SK-N-SH (cell line): Measurements from ENCODE around the gene HUS1B. TPM values are rescaled to one million over a fixed set of nuclear protein-coding genes. Genes with fewer than 3 reads are reported as not detected.

ENCODE experiments used
- CTCF ChIA-PET: fragments of 300-600, 350-600 bp; formaldehyde crosslinking; extraction: SDS; loops from one replicate; lab custom pipeline; 2021; lab: Yijun Ruan, JAX
- POLR2A ChIA-PET: fragments of 350-600 bp; sonication (Branson Sonifier 250); formaldehyde crosslinking; extraction: SDS; loops from one replicate; lab custom pipeline; 2020; ENCODE audit warnings: antibody characterized with exemption, inconsistent platforms; lab: Yijun Ruan, JAX
- DNase-seq: peaks from one replicate; pipeline ENCODE4 v3.0.0; 2012
- H2AFZ ChIP-seq: fragments of 200-600 bp; sonication (generic); 2 replicates; pipeline ENCODE4 v1.8.1; 2016; ENCODE audit warnings: antibody characterized with exemption, mild to moderate bottlenecking, low read depth
- H3F3A ChIP-seq: fragments of 200-600 bp; sonication (generic); replicated peaks from 2 replicates; pipeline ENCODE3; 2016; ENCODE audit warnings: antibody characterized with exemption, mild to moderate bottlenecking; ENCODE audit not compliant: insufficient read depth
- H3K27ac ChIP-seq, 2 experiments: fragments of 200-500 bp in 1 of 2; fragments of 200-600 bp in 1 of 2; sonication (Bioruptor generic) in 1 of 2; sonication (generic), shearing (Covaris generic) in 1 of 2; 2 replicates each; pipeline versions ENCODE4 v1.5.1 to v1.6.1; 2014 to 2016; ENCODE audit warnings: low read depth in 2 of 2, inconsistent platforms in 1 of 2, low read length in 1 of 2, mild to moderate bottlenecking in 1 of 2, mixed read lengths in 1 of 2
- H3K27me3 ChIP-seq: fragments of 200-600 bp; sonication (generic), shearing (Covaris generic); 2 replicates; pipeline ENCODE4 v1.6.1; 2016; ENCODE audit warnings: mixed run types; ENCODE audit not compliant: insufficient read depth
- H3K36me3 ChIP-seq, 2 experiments: fragments of 200-500 bp in 1 of 2; fragments of 200-600 bp in 1 of 2; sonication (Bioruptor generic) in 1 of 2; sonication (generic) in 1 of 2; replicated peaks in 1 of 2; 2 replicates each; pipeline versions ENCODE3 to v1.5.1; 2014 to 2016; ENCODE audit warnings: low read length in 1 of 2, mild to moderate bottlenecking in 1 of 2; ENCODE audit not compliant: insufficient read depth in 2 of 2, control insufficient read depth in 1 of 2
- H3K4me1 ChIP-seq, 2 experiments: fragments of 200-500 bp in 1 of 2; fragments of 200-600 bp in 1 of 2; sonication (Bioruptor generic) in 1 of 2; sonication (generic), shearing (Covaris generic) in 1 of 2; 2 replicates each; pipeline versions ENCODE4 v1.5.1 to v1.6.1; 2014 to 2016; ENCODE audit warnings: low read depth in 1 of 2, low read length in 1 of 2, mixed run types in 1 of 2; ENCODE audit not compliant: insufficient read depth in 2 of 2, control insufficient read depth in 1 of 2
- H3K4me2 ChIP-seq: fragments of 200-600 bp; sonication (generic), shearing (Covaris generic); 2 replicates; pipeline ENCODE4 v1.6.1; 2017; ENCODE audit warnings: mixed run types
- H3K4me3 ChIP-seq, 2 experiments: fragments of 200-500 bp in 1 of 2; fragments of 200-600 bp in 1 of 2; sonication (Bioruptor generic) in 1 of 2; sonication (generic), shearing (Covaris generic) in 1 of 2; 2 replicates each; pipeline versions ENCODE4 v1.5.1 to v1.8.1; 2014 to 2016; ENCODE audit warnings: low read depth in 2 of 2, inconsistent platforms in 1 of 2, low read length in 1 of 2, mild to moderate bottlenecking in 1 of 2, mixed read lengths in 1 of 2, moderate library complexity in 1 of 2
- H3K79me2 ChIP-seq: fragments of 200-600 bp; sonication (generic); 2 replicates; pipeline ENCODE4 v1.8.1; 2017; ENCODE audit warnings: mild to moderate bottlenecking; ENCODE audit not compliant: insufficient read depth
- H3K9ac ChIP-seq: fragments of 200-600 bp; sonication (generic); 2 replicates; pipeline ENCODE4 v1.6.1; 2017; ENCODE audit warnings: mixed run types
- H3K9me2 ChIP-seq: fragments of 200-600 bp; sonication (generic); 2 replicates; pipeline ENCODE4 v1.6.1; 2017; ENCODE audit warnings: mixed run types
- H3K9me3 ChIP-seq: fragments of 200-600 bp; sonication (generic); 2 replicates; pipeline ENCODE4 v1.6.1; 2017; ENCODE audit warnings: mixed run types, mild to moderate bottlenecking, moderate library complexity
- H4K20me1 ChIP-seq: fragments of 200-600 bp; sonication (generic); 2 replicates; pipeline ENCODE4 v1.6.1; 2017; ENCODE audit warnings: mild to moderate bottlenecking, mixed run types; ENCODE audit not compliant: insufficient read depth
- CHD2 ChIP-seq: fragments of 150-350 bp; IDR thresholded peaks from 2 replicates; pipeline ENCODE4 v1.6.1; 2018; ENCODE audit warnings: low read length; ENCODE audit not compliant: partially characterized antibody
- EZH2phosphoT487 ChIP-seq: fragments of 200-600 bp; sonication (generic); IDR thresholded peaks from 2 replicates; pipeline ENCODE4 v1.6.1; 2017; ENCODE audit warnings: low read depth, mixed run types, mild to moderate bottlenecking, antibody characterized with exemption, moderate library complexity, borderline replicate concordance
- FOXJ3 ChIP-seq: sonication (generic); formaldehyde crosslinking; IDR thresholded peaks from 2 replicates; pipeline ENCODE4 v1.5.1; 2020; ENCODE audit warnings: mild to moderate bottlenecking, missing genetic modification reagents
- GATA2 ChIP-seq: sonication (generic); formaldehyde crosslinking; IDR thresholded peaks from 2 replicates; pipeline ENCODE4 v1.5.0; 2020; ENCODE audit warnings: mild to moderate bottlenecking, missing genetic modification reagents
- MXI1 ChIP-seq: IDR thresholded peaks from 2 replicates; pipeline ENCODE4 v1.6.1; 2012; ENCODE audit warnings: mild to moderate bottlenecking, low read depth, low read length, improper control_type of control experiment
- POLR2AphosphoS5 ChIP-seq: IDR thresholded peaks from 2 replicates; pipeline ENCODE4 v1.6.1; 2012; ENCODE audit warnings: low read depth, low read length
- RCOR1 ChIP-seq: fragments of 150-350 bp; IDR thresholded peaks from 2 replicates; pipeline ENCODE4 v1.6.1; 2017; ENCODE audit warnings: antibody characterized with exemption, low read length
- TAF1 ChIP-seq: IDR thresholded peaks from 2 replicates; pipeline ENCODE4 v1.6.1; 2012; ENCODE audit warnings: low read depth, mild to moderate bottlenecking, low read length, moderate library complexity, borderline replicate concordance
- TCF12 ChIP-seq: IDR thresholded peaks from 2 replicates; pipeline ENCODE4 v1.4.0; 2012
- WGBS: methylation state at CpG from one replicate; pipeline ENCODE4 v1.1.6; 2017; ENCODE audit warnings: low lambda C conversion rate; 5-methylcytosine and 5-hydroxymethylcytosine counted together
- polyA plus RNA-seq, 3 experiments: library from polyadenylated mRNA; depleted of rRNA; stranded (reverse); fragments of >200 nt; gene quantifications; 2 replicates each; pipeline ENCODE4 v1.2.3, GENCODE V29; 2012
- TF ChIP-seq, protein P1 (sequence below): IDR thresholded peaks from 2 replicates; pipeline ENCODE4 v1.4.0; 2012; ENCODE audit warnings: low read depth, borderline replicate concordance
- TF ChIP-seq, protein P2 (sequence below): IDR thresholded peaks from 2 replicates; pipeline ENCODE4; 2012
- TF ChIP-seq, protein P3 (sequence below): IDR thresholded peaks from 2 replicates; pipeline ENCODE4 v1.4.0; 2012; ENCODE audit warnings: low read depth
- TF ChIP-seq, protein P4 (sequence below): IDR thresholded peaks from 2 replicates; pipeline ENCODE4 v1.6.1; 2012; ENCODE audit warnings: mild to moderate bottlenecking, low read depth, low read length, moderate library complexity

The HUS1B gene
- polyA plus RNA-seq, 1 of the 3 experiments (the other 2 are of a cell fraction), result 0.30 TPM

DNA sequence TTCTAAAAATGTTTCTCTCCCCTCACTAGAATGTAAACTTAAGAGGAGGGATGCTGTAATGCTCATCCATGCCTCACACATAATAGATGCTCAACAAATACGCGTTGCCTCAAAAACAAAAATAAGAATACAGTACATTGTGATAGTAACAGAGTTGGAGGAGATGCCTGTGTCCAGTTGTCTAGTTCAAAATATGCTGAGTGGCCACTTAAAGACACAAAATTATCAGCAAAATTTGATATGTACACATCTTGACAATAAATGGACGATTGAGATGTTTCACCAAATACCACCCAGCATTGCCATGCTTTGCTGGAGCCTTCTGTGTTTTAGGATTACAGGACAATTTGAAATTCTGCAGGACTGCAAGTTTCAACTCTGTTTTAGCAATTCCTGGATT, 43.6 kb upstream of the HUS1B start:
- Histone ChIP-seq H3K9me2 (no peaks in the 10 kb centered on the region), H3K9ac (no peak overlapping the region), H3K27ac (no peak overlapping the region), H4K20me1 (no peaks in the 10 kb centered on the region), H3K27me3 (no peaks in the 10 kb centered on the region; the same call in 1 of the 2 replicates), H3K4me3 (no peak overlapping the region), H2AFZ (no peak overlapping the region), H3K9me3 (no peaks in the 10 kb centered on the region), H3K79me2 (no peaks in the 10 kb centered on the region), H3F3A (no peaks in the 10 kb centered on the region), H3K4me1 (peaks cover 0 to 7% of the 10 kb centered on the region in 2 experiments; a peak in 1 of 4 replicates), H3K4me2 (no peak overlapping the region), H3K36me3 (no peaks in the 10 kb centered on the region)
- CTCF ChIA-PET, result interaction anchor here (3.8 kb wide), 1 partner anchor 22 kb away, joined by 13 read pairs; no protein-coding TSS in a partner anchor
- POLR2A ChIA-PET, result no interaction called here
- no peak for DNase-seq
- TF ChIP-seq, protein P1, sequence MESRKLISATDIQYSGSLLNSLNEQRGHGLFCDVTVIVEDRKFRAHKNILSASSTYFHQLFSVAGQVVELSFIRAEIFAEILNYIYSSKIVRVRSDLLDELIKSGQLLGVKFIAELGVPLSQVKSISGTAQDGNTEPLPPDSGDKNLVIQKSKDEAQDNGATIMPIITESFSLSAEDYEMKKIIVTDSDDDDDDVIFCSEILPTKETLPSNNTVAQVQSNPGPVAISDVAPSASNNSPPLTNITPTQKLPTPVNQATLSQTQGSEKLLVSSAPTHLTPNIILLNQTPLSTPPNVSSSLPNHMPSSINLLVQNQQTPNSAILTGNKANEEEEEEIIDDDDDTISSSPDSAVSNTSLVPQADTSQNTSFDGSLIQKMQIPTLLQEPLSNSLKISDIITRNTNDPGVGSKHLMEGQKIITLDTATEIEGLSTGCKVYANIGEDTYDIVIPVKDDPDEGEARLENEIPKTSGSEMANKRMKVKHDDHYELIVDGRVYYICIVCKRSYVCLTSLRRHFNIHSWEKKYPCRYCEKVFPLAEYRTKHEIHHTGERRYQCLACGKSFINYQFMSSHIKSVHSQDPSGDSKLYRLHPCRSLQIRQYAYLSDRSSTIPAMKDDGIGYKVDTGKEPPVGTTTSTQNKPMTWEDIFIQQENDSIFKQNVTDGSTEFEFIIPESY, result no peak
- TF ChIP-seq, protein P2, sequence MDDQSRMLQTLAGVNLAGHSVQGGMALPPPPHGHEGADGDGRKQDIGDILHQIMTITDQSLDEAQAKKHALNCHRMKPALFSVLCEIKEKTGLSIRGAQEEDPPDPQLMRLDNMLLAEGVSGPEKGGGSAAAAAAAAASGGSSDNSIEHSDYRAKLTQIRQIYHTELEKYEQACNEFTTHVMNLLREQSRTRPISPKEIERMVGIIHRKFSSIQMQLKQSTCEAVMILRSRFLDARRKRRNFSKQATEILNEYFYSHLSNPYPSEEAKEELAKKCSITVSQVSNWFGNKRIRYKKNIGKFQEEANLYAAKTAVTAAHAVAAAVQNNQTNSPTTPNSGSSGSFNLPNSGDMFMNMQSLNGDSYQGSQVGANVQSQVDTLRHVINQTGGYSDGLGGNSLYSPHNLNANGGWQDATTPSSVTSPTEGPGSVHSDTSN, result no peak
- 85% methylated on average over 3 of the region's 3 CpGs for WGBS

DNA sequence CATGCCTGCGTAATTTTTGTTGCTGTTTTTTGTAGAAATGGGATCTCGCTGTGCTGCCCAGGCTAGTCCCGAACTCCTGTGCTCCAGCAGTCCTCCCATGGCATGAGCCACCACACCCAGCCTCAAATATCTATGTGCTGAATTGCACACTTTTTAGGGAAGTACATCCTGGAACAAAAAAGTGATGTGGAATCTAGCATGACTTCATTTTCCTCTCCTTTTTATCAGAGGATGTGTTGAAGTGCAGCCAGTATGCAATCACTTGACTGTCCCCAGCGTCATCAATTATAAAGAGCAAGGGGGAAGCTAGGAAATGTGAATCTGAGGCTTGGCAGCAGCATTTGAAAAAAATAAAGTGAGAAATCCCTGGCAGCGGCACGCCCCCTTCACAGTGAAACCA, 42.4 kb upstream of the HUS1B start:
- H3K36me3 ChIP-seq, result no peaks in the 10 kb centered on the region
- no peaks in the 10 kb centered on the region; the same call in 1 of the 2 replicates for H3K27me3 ChIP-seq
- H3K4me1 ChIP-seq, result peaks cover 0 to 7% of the 10 kb centered on the region in 2 experiments; a peak in 1 of 4 replicates
- H3K9me3 ChIP-seq, result no peaks in the 10 kb centered on the region
- POLR2A ChIA-PET, result no interaction called here
- H3K9ac ChIP-seq, result no peak overlapping the region
- H3K4me3 ChIP-seq, result no peak overlapping the region
- no peaks in the 10 kb centered on the region for H4K20me1 ChIP-seq
- no peak overlapping the region for H3K27ac ChIP-seq
- DNase-seq, result no peak
- WGBS, result 63% methylated on average over 6 of the region's 6 CpGs
- TF ChIP-seq MXI1 (no peak), GATA2 (no peak), TAF1 (no peak), POLR2AphosphoS5 (no peak), EZH2phosphoT487 (no peak), CHD2 (no peak), TCF12 (no peak), RCOR1 (no peak), FOXJ3 (CRISPR knock-in tag) (no peak)
- TF ChIP-seq, protein P3, sequence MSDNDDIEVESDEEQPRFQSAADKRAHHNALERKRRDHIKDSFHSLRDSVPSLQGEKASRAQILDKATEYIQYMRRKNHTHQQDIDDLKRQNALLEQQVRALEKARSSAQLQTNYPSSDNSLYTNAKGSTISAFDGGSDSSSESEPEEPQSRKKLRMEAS, result no peak
- TF ChIP-seq, protein P4, sequence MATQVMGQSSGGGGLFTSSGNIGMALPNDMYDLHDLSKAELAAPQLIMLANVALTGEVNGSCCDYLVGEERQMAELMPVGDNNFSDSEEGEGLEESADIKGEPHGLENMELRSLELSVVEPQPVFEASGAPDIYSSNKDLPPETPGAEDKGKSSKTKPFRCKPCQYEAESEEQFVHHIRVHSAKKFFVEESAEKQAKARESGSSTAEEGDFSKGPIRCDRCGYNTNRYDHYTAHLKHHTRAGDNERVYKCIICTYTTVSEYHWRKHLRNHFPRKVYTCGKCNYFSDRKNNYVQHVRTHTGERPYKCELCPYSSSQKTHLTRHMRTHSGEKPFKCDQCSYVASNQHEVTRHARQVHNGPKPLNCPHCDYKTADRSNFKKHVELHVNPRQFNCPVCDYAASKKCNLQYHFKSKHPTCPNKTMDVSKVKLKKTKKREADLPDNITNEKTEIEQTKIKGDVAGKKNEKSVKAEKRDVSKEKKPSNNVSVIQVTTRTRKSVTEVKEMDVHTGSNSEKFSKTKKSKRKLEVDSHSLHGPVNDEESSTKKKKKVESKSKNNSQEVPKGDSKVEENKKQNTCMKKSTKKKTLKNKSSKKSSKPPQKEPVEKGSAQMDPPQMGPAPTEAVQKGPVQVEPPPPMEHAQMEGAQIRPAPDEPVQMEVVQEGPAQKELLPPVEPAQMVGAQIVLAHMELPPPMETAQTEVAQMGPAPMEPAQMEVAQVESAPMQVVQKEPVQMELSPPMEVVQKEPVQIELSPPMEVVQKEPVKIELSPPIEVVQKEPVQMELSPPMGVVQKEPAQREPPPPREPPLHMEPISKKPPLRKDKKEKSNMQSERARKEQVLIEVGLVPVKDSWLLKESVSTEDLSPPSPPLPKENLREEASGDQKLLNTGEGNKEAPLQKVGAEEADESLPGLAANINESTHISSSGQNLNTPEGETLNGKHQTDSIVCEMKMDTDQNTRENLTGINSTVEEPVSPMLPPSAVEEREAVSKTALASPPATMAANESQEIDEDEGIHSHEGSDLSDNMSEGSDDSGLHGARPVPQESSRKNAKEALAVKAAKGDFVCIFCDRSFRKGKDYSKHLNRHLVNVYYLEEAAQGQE, result no peak
- TF ChIP-seq, protein P1, result no peak
- no peaks in the 10 kb centered on the region for H3F3A ChIP-seq
- CTCF ChIA-PET, result interaction anchor here (1.0 to 1.3 kb wide), 2 partner anchors 23 to 106 kb away, joined by 3 to 5 read pairs; no protein-coding TSS in a partner anchor
- no peaks in the 10 kb centered on the region for H3K9me2 ChIP-seq
- H2AFZ ChIP-seq, result no peak overlapping the region
- no peak overlapping the region for H3K4me2 ChIP-seq
- H3K79me2 ChIP-seq, result no peaks in the 10 kb centered on the region
